IMR-90 (cell line): ENCODE measurements around the gene SMAD2. TPM values are rescaled to one million over a fixed set of nuclear protein-coding genes. Genes with fewer than 3 reads are reported as not detected.

Experiments used
- ATAC-seq: fragments of 200-7000 bp; cut with Tn5 transposase; 2 replicates; pipeline ENCODE4 v1.9.1; 2020; ENCODE audit warnings: low read depth, mild to moderate bottlenecking, moderate library complexity
- BruUV-seq: library from RNA; stranded (reverse); fragments of 400-500 nt; replicated peaks from 2 replicates; lab custom pipeline; 2021; lab: Mats Ljungman, UMichigan
- CTCF ChIA-PET: fragments of 300-600 bp; formaldehyde crosslinking; extraction: SDS; loops from one replicate; lab custom pipeline; 2021; ENCODE audit warnings: antibody characterized with exemption; lab: Yijun Ruan, JAX
- POLR2A ChIA-PET: fragments of 300-600 bp; sonication (Branson Sonifier 250); formaldehyde crosslinking; loops from one replicate; lab custom pipeline; 2022; ENCODE audit warnings: antibody characterized with exemption; ENCODE audit not compliant: unreplicated experiment; lab: Charles Lee
- DNase-seq: peaks from one replicate; pipeline ENCODE4 v3.0.0; 2013
- H2AFZ ChIP-seq: replicated peaks from 2 replicates; pipeline ENCODE3; 2013; ENCODE audit warnings: low read length, mild to moderate bottlenecking; ENCODE audit not compliant: poor library complexity
- H2AK5ac ChIP-seq: 2 replicates; pipeline ENCODE4 v1.6.1; 2013; ENCODE audit warnings: low read depth, low read length, inconsistent platforms
- H2AK9ac ChIP-seq: replicated peaks from 2 replicates; pipeline ENCODE3; 2013; ENCODE audit warnings: mild to moderate bottlenecking, low read depth, low read length, moderate library complexity; ENCODE audit not compliant: poor library complexity
- H2BK120ac ChIP-seq: 2 replicates; pipeline ENCODE4 v1.6.1; 2013; ENCODE audit warnings: low read depth, low read length, inconsistent platforms
- H2BK15ac ChIP-seq: 3 replicates; pipeline ENCODE4 v1.6.1; 2013; ENCODE audit warnings: low read depth, low read length, inconsistent platforms
- H2BK20ac ChIP-seq: 2 replicates; pipeline ENCODE4 v1.6.1; 2013; ENCODE audit warnings: low read depth, mild to moderate bottlenecking, inconsistent platforms, low read length, moderate library complexity
- H2BK5ac ChIP-seq: 2 replicates; pipeline ENCODE4 v1.6.1; 2013; ENCODE audit warnings: mild to moderate bottlenecking, low read depth, low read length, inconsistent platforms; ENCODE audit not compliant: poor library complexity, severe bottlenecking
- H3K14ac ChIP-seq: replicated peaks from 2 replicates; pipeline ENCODE4 v1.6.1; 2013; ENCODE audit warnings: low read depth, low read length, inconsistent platforms
- H3K18ac ChIP-seq: 2 replicates; pipeline ENCODE4 v1.6.1; 2013; ENCODE audit warnings: low read depth, low read length, control low read depth
- H3K23ac ChIP-seq: 2 replicates; pipeline ENCODE4 v1.6.1; 2013; ENCODE audit warnings: low read depth, low read length, inconsistent platforms
- H3K27ac ChIP-seq: 2 replicates; pipeline ENCODE4 v1.5.1; 2013; ENCODE audit warnings: mild to moderate bottlenecking, control low read depth, low read length; ENCODE audit not compliant: insufficient read depth
- H3K27me3 ChIP-seq: 2 replicates; pipeline ENCODE4 v1.6.1; 2013; ENCODE audit warnings: low read length; ENCODE audit not compliant: control insufficient read depth, insufficient read depth
- H3K36me3 ChIP-seq: 2 replicates; pipeline ENCODE4 v1.6.1; 2013; ENCODE audit warnings: low read length, mixed read lengths; ENCODE audit not compliant: control insufficient read depth, insufficient read depth
- H3K4ac ChIP-seq: 2 replicates; pipeline ENCODE4 v1.6.1; 2013; ENCODE audit warnings: low read depth, low read length, inconsistent platforms
- H3K4me1 ChIP-seq: 2 replicates; pipeline ENCODE4 v1.6.1; 2013; ENCODE audit warnings: low read length, mixed read lengths; ENCODE audit not compliant: control insufficient read depth, insufficient read depth
- H3K4me2 ChIP-seq: 2 replicates; pipeline ENCODE4 v1.6.1; 2013; ENCODE audit warnings: low read depth, mild to moderate bottlenecking, control low read depth, low read length, moderate library complexity
- H3K4me3 ChIP-seq: 2 replicates; pipeline ENCODE4 v1.5.1; 2013; ENCODE audit warnings: low read depth, mild to moderate bottlenecking, control low read depth, low read length, moderate library complexity; ENCODE audit not compliant: insufficient read depth
- H3K56ac ChIP-seq: 2 replicates; pipeline ENCODE4 v1.6.1; 2013; ENCODE audit warnings: low read length, inconsistent platforms; ENCODE audit not compliant: insufficient read depth; ENCODE audit errors: extremely low read depth
- H3K79me1 ChIP-seq, 2 experiments: 2 replicates each; pipeline ENCODE4 v1.6.1; 2013; ENCODE audit warnings: low read length in 2 of 2, inconsistent platforms in 1 of 2, low read depth in 1 of 2
- H3K9ac ChIP-seq: 2 replicates; pipeline ENCODE4 v1.6.1; 2013; ENCODE audit warnings: low read depth, low read length, control low read depth
- H3K9me1 ChIP-seq: 2 replicates; pipeline ENCODE4 v1.6.1; 2013; ENCODE audit warnings: low read length, inconsistent platforms; ENCODE audit not compliant: insufficient read depth
- H3K9me3 ChIP-seq: 2 replicates; pipeline ENCODE4 v1.6.1; 2013; ENCODE audit warnings: low read length; ENCODE audit not compliant: control insufficient read depth, insufficient read depth
- H4K20me1 ChIP-seq: 2 replicates; pipeline ENCODE4 v1.6.1; 2013; ENCODE audit warnings: low read length, inconsistent platforms; ENCODE audit not compliant: insufficient read depth
- H4K5ac ChIP-seq: 2 replicates; pipeline ENCODE4 v1.6.1; 2013; ENCODE audit warnings: mild to moderate bottlenecking, low read depth, low read length, control low read depth
- H4K8ac ChIP-seq, 2 experiments: 2 replicates each; pipeline ENCODE4 v1.6.1; 2013; ENCODE audit warnings: low read depth in 2 of 2, low read length in 2 of 2, control low read depth in 1 of 2, inconsistent platforms in 1 of 2
- H4K91ac ChIP-seq: 2 replicates; pipeline ENCODE4 v1.6.1; 2013; ENCODE audit warnings: low read depth, low read length, inconsistent platforms; ENCODE audit not compliant: insufficient read depth
- CEBPB ChIP-seq: IDR thresholded peaks from 2 replicates; pipeline ENCODE4 v1.6.1; 2012; ENCODE audit warnings: low read depth, low read length, improper control_type of control experiment
- CHD1 ChIP-seq: IDR thresholded peaks from 2 replicates; pipeline ENCODE4 v1.6.1; 2012; ENCODE audit warnings: low read depth, low read length, improper control_type of control experiment
- CTCF ChIP-seq: conservative IDR thresholded peaks from 2 replicates; pipeline ENCODE4 v1.5.1; 2012; ENCODE audit warnings: mild to moderate bottlenecking, low read depth, low read length, improper control_type of control experiment
- ELK1 ChIP-seq: fragments of 150-350 bp; IDR thresholded peaks from 2 replicates; pipeline ENCODE4 v1.6.1; 2016; ENCODE audit warnings: low read depth, mild to moderate bottlenecking, low read length, moderate library complexity, borderline replicate concordance
- MAFK ChIP-seq: IDR thresholded peaks from 2 replicates; pipeline ENCODE4 v1.6.1; 2012; ENCODE audit warnings: low read depth, low read length, improper control_type of control experiment
- MXI1 ChIP-seq: IDR thresholded peaks from 2 replicates; pipeline ENCODE4 v1.6.1; 2012; ENCODE audit warnings: low read depth, mild to moderate bottlenecking, low read length, moderate library complexity, borderline replicate concordance
- RAD21 ChIP-seq: IDR thresholded peaks from 2 replicates; pipeline ENCODE4 v1.6.1; 2012; ENCODE audit warnings: low read length, improper control_type of control experiment
- RFX5 ChIP-seq: IDR thresholded peaks from 2 replicates; pipeline ENCODE4 v1.8.0; 2012; ENCODE audit warnings: low read depth, mild to moderate bottlenecking, low read length, moderate library complexity
- SMC3 ChIP-seq: fragments of 150-350 bp; IDR thresholded peaks from 2 replicates; pipeline ENCODE4 v1.6.1; 2016; ENCODE audit warnings: low read depth, mild to moderate bottlenecking, antibody characterized with exemption, low read length, moderate library complexity
- WGBS, 2 experiments: methylation state at CpG; one replicate each; pipeline versions ENCODE4 v1.1.5 to v1.1.7; 2013; ENCODE audit warnings: missing lambda C conversion rate in 2 of 2; ENCODE audit not compliant: insufficient read length in 1 of 2; ENCODE audit errors: extremely low coverage in 2 of 2; 5-methylcytosine and 5-hydroxymethylcytosine counted together
- dilution Hi-C: fragments of 300-500 bp; cut with HindIII; formaldehyde crosslinking; loops from one replicate; pipeline ENCODE4 v1.14.3; 2018; ENCODE audit warnings: low sequenced_read_pairs; ENCODE audit not compliant: unreplicated experiment
- in situ Hi-C: fragments of 300-500 bp; cut with MboI; formaldehyde crosslinking; loops from 3 replicates; pipeline ENCODE4 v1.14.3; 2019; ENCODE audit warnings: low sequenced_read_pairs, inconsistent platforms, mixed read lengths
- intact Hi-C: fragments of 100-400 bp; cut with micrococcal nuclease; formaldehyde crosslinking; loops from 2 replicates; pipeline ENCODE4 v1.10.0; 2022
- polyA plus RNA-seq, 3 experiments: library from polyadenylated mRNA; depleted of rRNA; stranded (reverse); fragments of >200 nt; gene quantifications; 2 replicates each; pipeline ENCODE4 v1.2.3, GENCODE V29; 2012; ENCODE audit warnings: low replicate concordance in 1 of 3
- total RNA-seq: library from RNA; depleted of rRNA; stranded (reverse); fragments of >200 nt; gene quantifications from 2 replicates; pipeline ENCODE4 v1.2.3, GENCODE V29; 2012

The SMAD2 gene
- total and polyA plus RNA-seq, 2 of the 4 experiments (the other 2 are of a cell fraction) = 41.7 to 171 TPM

DNA sequence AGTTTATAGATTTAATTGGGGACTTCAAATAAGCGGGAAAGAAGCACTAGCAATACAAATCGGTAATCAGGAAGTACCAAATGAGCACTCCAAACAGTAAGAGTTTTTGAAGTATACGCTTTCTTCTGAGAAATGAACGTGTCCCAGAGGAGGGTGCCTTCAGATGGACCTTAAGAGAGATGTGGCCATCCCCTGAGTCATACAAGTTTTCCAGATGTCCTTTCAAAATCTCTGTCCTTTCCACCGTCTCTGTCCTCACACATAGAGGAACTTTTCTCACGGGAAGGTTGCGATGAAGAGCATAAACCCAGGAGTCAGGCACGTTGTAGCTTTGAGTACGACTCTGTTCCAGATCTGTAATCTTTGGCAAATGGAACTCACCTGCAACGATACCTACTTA lies 1.7 kb upstream of the SMAD2 start:
- Histone ChIP-seq H2BK20ac (no peak overlapping the region), H4K20me1 (peaks cover 12% of the 10 kb centered on the region; the same call in 1 of the 2 replicates), H2BK5ac (no peak overlapping the region), H3K27me3 (peaks cover 7% of the 10 kb centered on the region; the same call in 1 of the 2 replicates), H2AK9ac (no peak overlapping the region), H3K56ac (no peak overlapping the region), H4K91ac (no peak overlapping the region), H3K27ac (no peak overlapping the region), H2BK120ac (no peak overlapping the region), H3K36me3 (no peaks in the 10 kb centered on the region), H3K23ac (no peak overlapping the region), H3K4me3 (no peak overlapping the region), H3K9me3 (no peaks in the 10 kb centered on the region), H4K5ac (no peak overlapping the region), H2AFZ (no peak overlapping the region), H3K14ac (no peak overlapping the region), H3K9ac (no peak overlapping the region), H2BK15ac (no peak overlapping the region), H3K9me1 (peaks cover 5% of the 10 kb centered on the region), H4K8ac (no peak overlapping the region; a peak in 1 of 4 replicates), H3K4ac (no peak overlapping the region), H2AK5ac (no peak overlapping the region), H3K4me1 (no peaks in the 10 kb centered on the region), H3K18ac (no peak overlapping the region), H3K4me2 (no peak overlapping the region), H3K79me1 (peaks cover 0 to 12% of the 10 kb centered on the region in 2 experiments; a peak in 2 of 4 replicates)
- in situ Hi-C loops = no loop called here
- TF ChIP-seq RAD21 (no peak), MAFK (no peak), RFX5 (no peak), CHD1 (no peak), CEBPB (no peak), CTCF (no peak), MXI1 (no peak), ELK1 (no peak), SMC3 (no peak)
- BruUV-seq = no TSS peak
- intact Hi-C loops = loop anchor here (5.0 kb wide), 1 partner anchor 160 kb away; no protein-coding TSS in a partner anchor
- DNase-seq (no peak), ATAC-seq (no peak)
- WGBS, 2 experiments = no CpG with 5 or more reads among the region's 10 CpGs
- CTCF ChIA-PET = no interaction called here
- POLR2A ChIA-PET = no interaction called here
- dilution Hi-C loops = no loop called here
